A549 (cell line): ENCODE measurements around the gene DPY30. TPM values are rescaled to one million over a fixed set of nuclear protein-coding genes. Genes with fewer than 3 reads are reported as not detected.

Experiments used
- ATAC-seq, 2 experiments: fragments of 200-7000 bp in 1 of 2; fragments of >200 bp in 1 of 2; cut with Nextera tagmentation in 1 of 2; cut with Tn5 transposase in 1 of 2; 3 replicates each; pipeline versions ENCODE4 v1.8.0 to v1.9.1; 2018 to 2020; ENCODE audit warnings: mild to moderate bottlenecking in 1 of 2, moderate library complexity in 1 of 2
- CTCF ChIA-PET: fragments of 300-600 bp; sonication (Branson Sonifier 250); formaldehyde crosslinking; extraction: SDS; loops from one replicate; lab custom pipeline; 2021; ENCODE audit warnings: antibody characterized with exemption, inconsistent platforms; lab: Yijun Ruan, JAX
- POLR2A ChIA-PET: fragments of 350-600 bp; formaldehyde crosslinking; extraction: SDS; loops from one replicate; lab custom pipeline; 2021; ENCODE audit warnings: antibody characterized with exemption, inconsistent platforms; lab: Yijun Ruan, JAX
- DNase-seq, 2 experiments: peaks; one replicate each; pipeline versions ENCODE4 v3.0.0 to v3.0.0-alpha.2; 2011 to 2016; ENCODE audit warnings: low read depth in 1 of 2, low spot score in 1 of 2
- FAIRE-seq: peaks from 2 replicates; lab custom pipeline; 2011; peaks lifted over from hg19 to GRCh38; lab: Jason Lieb, UNC
- H3K27ac ChIP-seq, 2 experiments: fragments of >200 bp; sonication (Bioruptor Twin); formaldehyde crosslinking; 3 replicates each; pipeline ENCODE4 v1.5.1; 2016 to 2017
- H3K4me1 ChIP-seq: fragments of >200 bp; sonication (Bioruptor Twin); formaldehyde crosslinking; 3 replicates; pipeline ENCODE4 v1.6.1; 2016
- H3K4me2 ChIP-seq: fragments of >200 bp; sonication (Bioruptor Twin); formaldehyde crosslinking; 3 replicates; pipeline ENCODE4 v1.6.1; 2016
- H3K4me3 ChIP-seq: fragments of >200 bp; sonication (Bioruptor Twin); formaldehyde crosslinking; 3 replicates; pipeline ENCODE4 v1.5.1; 2016
- H3K9me3 ChIP-seq: fragments of >200 bp; sonication (Bioruptor Twin); formaldehyde crosslinking; 3 replicates; pipeline ENCODE4 v1.6.1; 2016
- BHLHE40 ChIP-seq: IDR thresholded peaks from 2 replicates; pipeline ENCODE4 v1.6.1; 2012; ENCODE audit warnings: low read depth, low read length, inconsistent platforms
- CHD2 ChIP-seq: fragments of 150-350 bp; IDR thresholded peaks from 2 replicates; pipeline ENCODE4 v1.6.1; 2014; ENCODE audit warnings: low read length; ENCODE audit not compliant: partially characterized antibody
- CHD4 ChIP-seq: fragments of 200-600 bp; sonication (generic); IDR thresholded peaks from 2 replicates; pipeline ENCODE4 v1.6.1; 2016; ENCODE audit warnings: antibody characterized with exemption, mild to moderate bottlenecking, borderline replicate concordance
- E2F6 ChIP-seq: IDR thresholded peaks from 2 replicates; pipeline ENCODE4 v1.6.1; 2012; ENCODE audit warnings: low read depth, borderline replicate concordance
- FOSB ChIP-seq: fragments of 250-450 bp; sonication (Bioruptor Pico); IDR thresholded peaks from 2 replicates; pipeline ENCODE4 v1.5.0; 2020; ENCODE audit warnings: mild to moderate bottlenecking, moderate library complexity
- FOSL2 ChIP-seq, 2 experiments: fragments of 450-650 bp in 1 of 2; fragments of >200 bp in 1 of 2; sonication (Bioruptor Twin) in 1 of 2; formaldehyde crosslinking; IDR thresholded peaks; 2 replicates each; pipeline versions ENCODE4 v1.5.0 to v1.6.1; 2016 to 2020; ENCODE audit warnings: mild to moderate bottlenecking in 1 of 2, moderate library complexity in 1 of 2
- GATA3 ChIP-seq: IDR thresholded peaks from 2 replicates; pipeline ENCODE4 v1.6.1; 2012; ENCODE audit warnings: borderline replicate concordance
- HDAC2 ChIP-seq: fragments of 200-600 bp; sonication (generic); IDR thresholded peaks from 2 replicates; pipeline ENCODE4 v1.6.1; 2016
- KDM1A ChIP-seq: fragments of 200-600 bp; sonication (generic); IDR thresholded peaks from 2 replicates; pipeline ENCODE4 v1.6.1; 2016; ENCODE audit warnings: low read depth, mild to moderate bottlenecking
- KDM5A ChIP-seq: fragments of 200-600 bp; sonication (generic); IDR thresholded peaks from 2 replicates; pipeline ENCODE4 v1.6.1; 2016; ENCODE audit warnings: antibody characterized with exemption, mild to moderate bottlenecking
- MAX ChIP-seq: IDR thresholded peaks from 2 replicates; pipeline ENCODE4 v1.6.1; 2012
- NPAS2 ChIP-seq: fragments of 250-450 bp; sonication (Bioruptor Pico); IDR thresholded peaks from 2 replicates; pipeline ENCODE4 v1.8.0; 2022; ENCODE audit warnings: mild to moderate bottlenecking, moderate library complexity, borderline replicate concordance
- NR3C1 ChIP-seq: fragments of >200 bp; sonication (Bioruptor Twin); formaldehyde crosslinking; IDR thresholded peaks from 3 replicates; pipeline ENCODE4 v1.6.1; 2017
- PHF8 ChIP-seq: fragments of 200-600 bp; sonication (generic); IDR thresholded peaks from 2 replicates; pipeline ENCODE4 v1.6.1; 2016; ENCODE audit warnings: low read depth, mild to moderate bottlenecking, antibody characterized with exemption, moderate library complexity, borderline replicate concordance
- POLR2A ChIP-seq: IDR thresholded peaks from 2 replicates; pipeline ENCODE4 v1.6.1; 2012; ENCODE audit warnings: mild to moderate bottlenecking, low read length
- RAD21 ChIP-seq, 2 experiments: fragments of >200 bp in 1 of 2; sonication (Bioruptor Twin) in 1 of 2; formaldehyde crosslinking in 1 of 2; IDR thresholded peaks in 1 of 2; conservative IDR thresholded peaks in 1 of 2; 2 replicates in 1 of 2; 3 replicates in 1 of 2; pipeline ENCODE4 v1.6.1; 2012 to 2018; ENCODE audit warnings: inconsistent platforms in 1 of 2
- RARB ChIP-seq: fragments of 250-450 bp; sonication (Bioruptor Pico); IDR thresholded peaks from 2 replicates; pipeline ENCODE4 v1.8.0; 2021; ENCODE audit warnings: mild to moderate bottlenecking, moderate library complexity
- RNF2 ChIP-seq: fragments of 200-600 bp; sonication (generic); IDR thresholded peaks from 2 replicates; pipeline ENCODE4 v1.6.1; 2016; ENCODE audit warnings: low read depth, mild to moderate bottlenecking, antibody characterized with exemption, moderate library complexity, borderline replicate concordance
- TFCP2L1 ChIP-seq: fragments of 250-450 bp; sonication (Bioruptor Pico); IDR thresholded peaks from 2 replicates; pipeline ENCODE4 v1.5.0; 2021; ENCODE audit warnings: mild to moderate bottlenecking
- ZNF302 ChIP-seq: fragments of 250-450 bp; sonication (Bioruptor Pico); IDR thresholded peaks from 2 replicates; pipeline ENCODE4 v1.9.0; 2021; ENCODE audit warnings: inconsistent platforms, mild to moderate bottlenecking, moderate library complexity
- WGBS: methylation state at CpG from one replicate; pipeline ENCODE4 v1.1.6; 2017; ENCODE audit errors: missing lambda C conversion rate; 5-methylcytosine and 5-hydroxymethylcytosine counted together
- polyA plus RNA-seq, 4 experiments: library from polyadenylated mRNA; depleted of rRNA in 3 of 4; stranded (reverse); fragments of >200 nt; fragmentation: RNase III in 1 of 4; extraction: RNeasy Plus Mini Kit Qiagen cat#74134 plus additional on column Dnase treatment in 1 of 4; gene quantifications; 2 replicates in 3 of 4; 3 replicates in 1 of 4; pipeline ENCODE4 v1.2.3, GENCODE V29; 2011 to 2017
- TF ChIP-seq, protein P1 (sequence below): fragments of >200 bp; sonication (Bioruptor Twin); formaldehyde crosslinking; IDR thresholded peaks from 3 replicates; pipeline ENCODE4 v1.5.1; 2016

Gene DPY30
- polyA plus RNA-seq, 2 of the 4 experiments (the other 2 are of a cell fraction) = 153 to 239 TPM

DNA sequence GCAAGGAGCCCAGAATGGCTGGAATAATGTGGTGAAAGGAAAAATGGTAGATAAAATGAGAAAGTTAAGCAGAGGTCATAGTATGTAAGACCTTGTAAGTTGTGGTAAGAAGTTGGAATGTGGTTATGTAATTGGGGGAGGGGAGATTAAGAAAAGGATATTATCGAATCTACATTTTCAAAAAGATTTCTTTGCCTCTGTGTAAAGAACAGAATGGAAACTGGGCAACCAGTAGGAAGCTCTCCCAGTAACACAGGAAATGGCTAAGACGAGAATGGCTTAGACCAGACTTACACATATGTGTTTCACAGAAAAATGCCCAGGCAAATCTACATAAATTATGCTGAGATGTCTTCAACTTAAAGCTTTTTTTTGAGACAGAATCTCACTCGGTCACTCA lies 42.0 kb downstream of the DPY30 start:
- TF ChIP-seq BHLHE40 = no peak
- TF ChIP-seq ZNF302 (CRISPR knock-in tag) = no peak
- no peak for TF ChIP-seq RNF2
- no peak for TF ChIP-seq MAX
- TF ChIP-seq, protein P1, sequence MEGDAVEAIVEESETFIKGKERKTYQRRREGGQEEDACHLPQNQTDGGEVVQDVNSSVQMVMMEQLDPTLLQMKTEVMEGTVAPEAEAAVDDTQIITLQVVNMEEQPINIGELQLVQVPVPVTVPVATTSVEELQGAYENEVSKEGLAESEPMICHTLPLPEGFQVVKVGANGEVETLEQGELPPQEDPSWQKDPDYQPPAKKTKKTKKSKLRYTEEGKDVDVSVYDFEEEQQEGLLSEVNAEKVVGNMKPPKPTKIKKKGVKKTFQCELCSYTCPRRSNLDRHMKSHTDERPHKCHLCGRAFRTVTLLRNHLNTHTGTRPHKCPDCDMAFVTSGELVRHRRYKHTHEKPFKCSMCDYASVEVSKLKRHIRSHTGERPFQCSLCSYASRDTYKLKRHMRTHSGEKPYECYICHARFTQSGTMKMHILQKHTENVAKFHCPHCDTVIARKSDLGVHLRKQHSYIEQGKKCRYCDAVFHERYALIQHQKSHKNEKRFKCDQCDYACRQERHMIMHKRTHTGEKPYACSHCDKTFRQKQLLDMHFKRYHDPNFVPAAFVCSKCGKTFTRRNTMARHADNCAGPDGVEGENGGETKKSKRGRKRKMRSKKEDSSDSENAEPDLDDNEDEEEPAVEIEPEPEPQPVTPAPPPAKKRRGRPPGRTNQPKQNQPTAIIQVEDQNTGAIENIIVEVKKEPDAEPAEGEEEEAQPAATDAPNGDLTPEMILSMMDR = no peak
- no peak for TF ChIP-seq NR3C1
- no peak for TF ChIP-seq GATA3
- no peak for TF ChIP-seq POLR2A
- peak in 1 of 2 experiments; percentile 30; a peak in 1 of 6 replicates for ATAC-seq
- POLR2A ChIA-PET = no interaction called here
- no peak overlapping the region for H3K4me2 ChIP-seq
- H3K9me3 ChIP-seq = no peaks in the 10 kb centered on the region
- H3K4me3 ChIP-seq = no peak overlapping the region
- CTCF ChIA-PET = interaction anchor here (3.0 kb wide), 1 partner anchor 11 kb away, joined by 10 read pairs; no protein-coding TSS in a partner anchor
- H3K27ac ChIP-seq = no peak overlapping the region
- 85% methylated on average over 3 of the region's 3 CpGs for WGBS
- peaks cover 11% of the 10 kb centered on the region; the same call in 2 of the 3 replicates for H3K4me1 ChIP-seq
- FAIRE-seq = no peak
- DNase-seq = no peak

GRCh38 chr2:31996571-31997150 lies 42.9 kb downstream of the DPY30 start:
- FAIRE-seq = no peak
- no peak for DNase-seq
- TF ChIP-seq KDM5A (no peak), TFCP2L1 (CRISPR knock-in tag) (no peak), FOSL2 (IDR thresholded peaks at IDR 0.05) (no peak), FOSL2 (CRISPR knock-in tag; IDR thresholded peaks at IDR 0.05) (no peak), RARB (no peak), CHD2 (no peak), CHD4 (no peak), PHF8 (no peak), E2F6 (no peak)
- TF ChIP-seq, all 56 proteins: peak for 0
- Histone ChIP-seq H3K4me2 (no peak overlapping the region), H3K9me3 (no peaks in the 10 kb centered on the region), H3K27ac (no peak overlapping the region), H3K4me1 (peaks cover 21% of the 10 kb centered on the region), H3K4me3 (no peak overlapping the region)
- ChIA-PET CTCF (no interaction called here), POLR2A (interaction anchor here (0.8 kb wide), 1 partner anchor 12 kb away, joined by 3 read pairs; no protein-coding TSS in a partner anchor)
- 85% methylated on average over 6 of the region's 6 CpGs for WGBS
- ATAC-seq = peak in 1 of 2 experiments; percentile 39; a peak in 1 of 6 replicates

DNA sequence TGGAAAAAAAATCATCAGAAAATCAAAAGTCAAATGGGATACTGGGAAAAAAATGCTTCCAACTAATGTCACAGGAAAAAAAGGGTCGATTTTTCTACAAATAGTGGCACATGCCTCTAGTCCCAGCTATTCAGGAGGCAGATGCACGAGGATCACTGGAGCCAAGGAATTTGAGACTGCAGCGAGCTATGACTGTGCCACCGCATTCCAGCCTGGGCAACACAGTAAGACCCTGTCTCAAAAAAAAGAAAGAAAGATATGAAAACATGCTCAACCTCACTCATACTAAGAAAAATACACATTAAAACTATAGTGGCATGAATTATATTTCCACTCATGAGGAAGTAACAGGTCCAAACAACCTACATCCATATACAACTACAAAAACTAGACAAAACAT lies 46.7 kb downstream of the DPY30 start:
- H3K4me2 ChIP-seq = no peak overlapping the region; the same call in 2 of the 3 replicates
- ATAC-seq (no peak), FAIRE-seq (no peak), DNase-seq (no peak)
- TF ChIP-seq RAD21 (conservative IDR thresholded peaks at IDR 0.05 in 1 of 2, IDR thresholded peaks at IDR 0.05 in 1 of 2) (no peak), FOSB (CRISPR knock-in tag) (no peak), NPAS2 (CRISPR knock-in tag) (no peak), KDM1A (no peak), HDAC2 (no peak), BHLHE40 (no peak)
- POLR2A ChIA-PET = no interaction called here
- H3K4me1 ChIP-seq = peaks cover 36% of the 10 kb centered on the region
- 71% methylated on average over 4 of the region's 4 CpGs for WGBS
- no peak overlapping the region for H3K27ac ChIP-seq
- no peak overlapping the region for H3K4me3 ChIP-seq
- H3K9me3 ChIP-seq = no peaks in the 10 kb centered on the region
- CTCF ChIA-PET = interaction anchor here (1.2 kb wide), 1 partner anchor 16 kb away, joined by 3 read pairs; no protein-coding TSS in a partner anchor
